ENCODE measurements around the gene PPP1R9B. TPM values are rescaled to one million over a fixed set of nuclear protein-coding genes. Genes with fewer than 3 reads are reported as not detected.
A peak's percentile ranks its signal among the peaks of the same experiment; 100 is the strongest.

The PPP1R9B gene
- total RNA-seq, 4 donors from 2014 or later = 28.4 to 54.9 (median 36.9) TPM

- no peak for DNase-seq (ENCODE audit: low spot score in 2 of 2)
- Histone ChIP-seq H3K36me3 (peaks cover 0 to 43% (median 13%) of the 10 kb centered on the region in 3 donors), H3K27ac (peak overlapping the region in 1 of 4 donors; percentile 8), H3K4me1 (peaks cover 0 to 43% (median 18%) of the 10 kb centered on the region in 4 donors), H3K4me3 (no peak overlapping the region), H3K27me3 (peaks cover 0 to 27% of the 10 kb centered on the region in 2 donors), H3K9me3 (no peaks in the 10 kb centered on the region)
- WGBS, 2 donors = 37 to 51% methylated on average over 7 of the region's 7 CpGs
- no peak for TF ChIP-seq CTCF (IDR thresholded peaks at IDR 0.05)
- no peak for TF ChIP-seq EP300 (IDR thresholded peaks at IDR 0.05)
- TF ChIP-seq POLR2A (IDR thresholded peaks at IDR 0.05) = no peak
Measured at GRCh38 chr17:50133028-50133768, 17.3 kb downstream of the PPP1R9B start.

- TF ChIP-seq POLR2A (IDR thresholded peaks at IDR 0.05) = no peak
- TF ChIP-seq EP300 (IDR thresholded peaks at IDR 0.05) = no peak
- TF ChIP-seq CTCF (IDR thresholded peaks at IDR 0.05) = no peak
- Histone ChIP-seq H3K4me1 (peaks cover 0 to 48% (median 20%) of the 10 kb centered on the region in 4 donors), H3K4me3 (no peak overlapping the region), H3K36me3 (peaks cover 0 to 33% (median 7%) of the 10 kb centered on the region in 3 donors), H3K27me3 (peaks cover 0 to 36% of the 10 kb centered on the region in 2 donors), H3K9me3 (no peaks in the 10 kb centered on the region), H3K27ac (no peak overlapping the region)
- WGBS, 2 donors = 85 to 90% methylated on average over 6 of the region's 6 CpGs
- DNase-seq (ENCODE audit: low spot score in 2 of 2) = no peak
Measured at GRCh38 chr17:50132104-50132794, 18.2 kb downstream of the PPP1R9B start.

GRCh38 chr17:50130559-50131305 is 19.7 kb downstream of the PPP1R9B start:
- Histone ChIP-seq H3K27me3 (peaks cover 0 to 41% of the 10 kb centered on the region in 2 donors), H3K27ac (no peak overlapping the region), H3K4me1 (peaks cover 0 to 48% (median 20%) of the 10 kb centered on the region in 4 donors), H3K4me3 (peak overlapping the region in 1 of 4 donors; percentile 55), H3K36me3 (peaks cover 0 to 18% (median 5%) of the 10 kb centered on the region in 3 donors), H3K9me3 (no peaks in the 10 kb centered on the region)
- no peak for DNase-seq (ENCODE audit: low spot score in 2 of 2)
- TF ChIP-seq EP300 (IDR thresholded peaks at IDR 0.05) (no peak), POLR2A (IDR thresholded peaks at IDR 0.05) (no peak), CTCF (IDR thresholded peaks at IDR 0.05) (no peak)
- WGBS, 2 donors = 56 to 66% methylated on average over 19 of the region's 19 CpGs

- Histone ChIP-seq H3K36me3 (peaks cover 0 to 10% (median 0%) of the 10 kb centered on the region in 3 donors), H3K9me3 (no peaks in the 10 kb centered on the region), H3K4me3 (peak within 1 kb of the TSS; percentile 14 to 55 (median 40)), H3K27ac (no peak within 1 kb of the TSS), H3K27me3 (peaks cover 0 to 41% of the 10 kb centered on the region in 2 donors), H3K4me1 (peaks cover 0 to 48% (median 20%) of the 10 kb centered on the region in 4 donors)
- 2% methylated on average over 38 to 47 of the region's 84 CpGs for WGBS, 2 donors
- no peak for DNase-seq (ENCODE audit: low spot score in 2 of 2)
- TF ChIP-seq EP300 (IDR thresholded peaks at IDR 0.05) = no peak
- TF ChIP-seq CTCF (IDR thresholded peaks at IDR 0.05) = no peak
- no peak for TF ChIP-seq POLR2A (IDR thresholded peaks at IDR 0.05)
Measured at GRCh38 chr17:50129728-50130558, 20.5 kb downstream of the PPP1R9B start, which contains the start of gene SAMD14. SAMD14 (minus strand) TSS chr17:50130160; CDS start chr17:50124959, 5,201 bp downstream.

Data from tibial nerve (tissue), 4 donors.